NCI-H510A (cell line): ENCODE data around the gene PRODH2.

ENCODE experiments used
- DNase-seq: peaks from one replicate; lab custom pipeline; 2025; lab: John Stamatoyannopoulos, UW

Gene PRODH2, protein sequence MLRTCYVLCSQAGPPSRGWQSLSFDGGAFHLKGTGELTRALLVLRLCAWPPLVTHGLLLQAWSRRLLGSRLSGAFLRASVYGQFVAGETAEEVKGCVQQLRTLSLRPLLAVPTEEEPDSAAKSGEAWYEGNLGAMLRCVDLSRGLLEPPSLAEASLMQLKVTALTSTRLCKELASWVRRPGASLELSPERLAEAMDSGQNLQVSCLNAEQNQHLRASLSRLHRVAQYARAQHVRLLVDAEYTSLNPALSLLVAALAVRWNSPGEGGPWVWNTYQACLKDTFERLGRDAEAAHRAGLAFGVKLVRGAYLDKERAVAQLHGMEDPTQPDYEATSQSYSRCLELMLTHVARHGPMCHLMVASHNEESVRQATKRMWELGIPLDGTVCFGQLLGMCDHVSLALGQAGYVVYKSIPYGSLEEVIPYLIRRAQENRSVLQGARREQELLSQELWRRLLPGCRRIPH

DNA sequence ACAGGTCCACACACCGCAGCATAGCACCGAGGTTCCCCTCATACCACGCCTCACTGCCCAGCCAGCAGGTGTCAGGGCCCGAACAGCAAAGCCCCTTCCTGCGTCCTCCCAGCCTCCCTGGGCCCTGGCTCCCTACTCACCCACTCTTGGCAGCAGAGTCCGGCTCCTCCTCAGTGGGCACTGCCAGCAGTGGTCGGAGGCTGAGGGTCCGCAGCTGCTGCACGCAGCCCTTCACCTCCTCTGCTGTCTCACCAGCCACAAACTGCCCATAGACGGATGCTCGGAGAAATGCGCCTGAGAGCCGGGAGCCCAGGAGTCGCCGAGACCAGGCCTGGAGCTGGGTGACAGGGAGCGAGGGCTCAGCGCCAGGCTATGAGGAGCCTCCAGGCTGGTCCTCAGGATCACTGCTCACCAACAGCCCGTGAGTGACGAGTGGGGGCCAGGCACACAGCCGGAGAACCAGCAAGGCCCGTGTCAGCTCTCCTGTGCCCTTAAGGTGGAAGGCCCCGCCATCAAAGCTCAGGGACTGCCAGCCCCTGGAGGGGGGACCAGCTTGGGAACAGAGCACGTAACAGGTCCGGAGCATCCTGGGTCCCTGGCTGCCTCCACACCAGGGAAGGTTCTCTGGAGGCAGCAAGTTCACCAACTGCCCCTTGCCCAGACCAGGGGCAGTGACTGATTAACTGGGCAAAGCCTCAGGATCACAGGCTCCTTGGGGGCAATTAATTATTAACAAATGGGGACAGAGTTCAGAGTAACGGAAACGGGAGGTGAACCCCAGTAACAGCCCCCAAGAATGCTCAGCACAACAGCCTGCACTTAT lies at the start of gene PRODH2:
Gene PRODH2 (minus strand): TSS at position 626 of the 823 bp plus-strand sequence. CDS start 40 bp downstream, at position 586.
- no peak for DNase-seq

- no peak for DNase-seq
Observed at GRCh38 chr19:35861640-35862160, 49.1 kb upstream of the PRODH2 start.

DNA sequence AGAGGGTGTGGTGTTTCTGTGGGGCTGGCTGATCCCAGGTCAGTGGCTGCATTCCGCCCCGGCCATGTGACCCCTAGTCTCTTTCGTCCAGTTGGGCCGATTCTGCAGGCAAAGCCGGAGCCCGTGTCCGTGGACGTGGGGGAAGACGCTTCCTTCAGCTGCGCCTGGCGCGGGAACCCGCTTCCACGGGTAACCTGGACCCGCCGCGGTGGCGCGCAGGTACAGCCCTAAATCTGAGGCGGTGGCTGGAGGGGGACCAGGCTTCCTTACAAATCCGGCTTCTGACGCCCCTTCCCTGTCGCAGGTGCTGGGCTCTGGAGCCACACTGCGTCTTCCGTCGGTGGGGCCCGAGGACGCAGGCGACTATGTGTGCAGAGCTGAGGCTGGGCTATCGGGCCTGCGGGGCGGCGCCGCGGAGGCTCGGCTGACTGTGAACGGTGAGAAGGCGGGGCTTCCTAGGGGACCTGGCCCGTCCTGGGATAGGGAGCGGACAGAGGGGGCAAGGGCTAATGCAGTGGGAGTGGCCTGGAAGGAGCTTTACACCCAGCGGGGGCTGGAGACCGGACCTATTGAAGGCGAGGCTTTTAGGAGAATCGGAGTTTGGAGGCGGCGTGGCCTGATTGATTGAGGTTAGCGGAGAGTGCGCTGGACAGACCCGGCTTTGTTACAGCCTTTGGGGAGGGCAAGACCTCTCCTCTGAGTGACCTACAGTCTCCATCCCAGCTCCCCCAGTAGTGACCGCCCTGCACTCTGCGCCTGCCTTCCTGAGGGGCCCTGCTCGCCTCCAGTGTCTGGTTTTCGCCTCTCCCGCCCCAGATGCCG lies 48.4 kb upstream of the PRODH2 start:
- no peak for DNase-seq

- no peak for DNase-seq
Observed at GRCh38 chr19:35860436-35860817, 47.8 kb upstream of the PRODH2 start.

- no peak for DNase-seq
Observed at GRCh38 chr19:35859414-35859813, 46.8 kb upstream of the PRODH2 start.

DNA sequence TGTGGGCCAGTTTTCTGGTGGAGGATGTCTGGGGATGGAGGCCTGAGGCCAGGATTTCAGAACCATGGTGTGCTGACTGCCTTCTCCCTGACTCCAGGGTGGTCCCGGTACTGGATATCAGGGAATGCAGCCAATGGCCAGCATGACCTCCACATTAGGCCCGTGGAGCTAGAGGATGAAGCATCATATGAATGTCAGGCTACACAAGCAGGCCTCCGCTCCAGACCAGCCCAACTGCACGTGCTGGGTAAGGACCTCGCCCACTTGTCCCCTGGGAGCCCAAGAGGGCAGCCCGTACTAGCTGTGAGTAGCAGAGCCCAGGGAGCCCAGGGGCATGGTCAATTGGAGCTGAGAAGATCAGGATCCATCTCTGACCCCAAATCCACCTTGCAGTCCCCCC lies 45.7 kb upstream of the PRODH2 start:
- DNase-seq = no peak

GRCh38 chr19:35856546-35857149 lies 44.0 kb upstream of the PRODH2 start, which contains the start of gene KIRREL2:
Gene KIRREL2 (plus strand): TSS chr19:35856911. CDS start chr19:35857120, 209 bp downstream.
- DNase-seq = no peak

GRCh38 chr19:35853038-35853756 lies 40.6 kb upstream of the PRODH2 start:
- DNase-seq = no peak

GRCh38 chr19:35852029-35852780 lies 39.6 kb upstream of the PRODH2 start, which contains the start of gene NPHS1:
Gene NPHS1 (minus strand): TSS chr19:35852504. CDS start chr19:35851837, 667 bp downstream.
- no peak for DNase-seq

DNA sequence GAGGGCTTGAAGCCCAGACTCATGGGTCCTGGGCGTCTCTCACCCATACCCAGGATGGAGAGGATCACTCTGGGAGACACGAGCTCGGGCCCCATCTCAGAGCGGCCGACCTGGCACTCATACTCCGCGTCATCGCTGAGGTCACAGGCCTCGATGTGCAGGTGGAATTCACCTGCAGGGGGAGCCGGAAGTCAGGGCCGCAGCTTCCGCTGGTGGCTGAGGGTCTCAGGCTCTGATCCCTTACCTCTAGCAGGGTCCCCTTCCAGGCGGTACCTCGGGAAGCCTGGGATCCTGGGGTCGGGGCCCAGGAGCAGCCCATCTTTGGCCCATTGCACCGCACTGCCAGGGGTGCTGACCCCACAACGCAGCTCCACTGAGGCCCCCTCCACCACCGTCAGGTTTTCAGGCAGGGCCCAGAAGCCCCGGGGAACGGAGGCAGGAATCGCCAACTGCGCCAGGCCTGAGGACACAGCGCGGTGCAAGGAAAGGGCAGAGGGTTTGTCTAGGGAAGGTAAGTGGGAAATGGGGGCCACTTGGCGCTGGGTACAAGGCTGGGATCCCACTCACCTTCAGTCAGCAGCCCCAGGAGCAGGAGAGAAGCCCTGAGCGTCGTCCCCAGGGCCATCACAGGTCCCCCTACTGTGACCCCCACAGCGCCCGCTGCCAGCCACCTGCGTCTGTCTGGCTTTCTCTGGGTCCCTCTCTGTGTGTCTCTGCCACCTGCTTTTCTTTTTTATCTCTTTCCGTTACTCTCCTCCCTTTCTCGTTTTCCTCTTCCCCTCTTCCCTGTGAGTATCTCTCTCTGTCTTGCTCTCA lies 38.8 kb upstream of the PRODH2 start:
- DNase-seq = no peak

GRCh38 chr19:35848919-35849505 lies 36.4 kb upstream of the PRODH2 start:
- DNase-seq = no peak

GRCh38 chr19:35848486-35848885 lies 35.8 kb upstream of the PRODH2 start:
- DNase-seq = no peak

GRCh38 chr19:35847911-35848310 lies 35.3 kb upstream of the PRODH2 start:
- no peak for DNase-seq

DNA sequence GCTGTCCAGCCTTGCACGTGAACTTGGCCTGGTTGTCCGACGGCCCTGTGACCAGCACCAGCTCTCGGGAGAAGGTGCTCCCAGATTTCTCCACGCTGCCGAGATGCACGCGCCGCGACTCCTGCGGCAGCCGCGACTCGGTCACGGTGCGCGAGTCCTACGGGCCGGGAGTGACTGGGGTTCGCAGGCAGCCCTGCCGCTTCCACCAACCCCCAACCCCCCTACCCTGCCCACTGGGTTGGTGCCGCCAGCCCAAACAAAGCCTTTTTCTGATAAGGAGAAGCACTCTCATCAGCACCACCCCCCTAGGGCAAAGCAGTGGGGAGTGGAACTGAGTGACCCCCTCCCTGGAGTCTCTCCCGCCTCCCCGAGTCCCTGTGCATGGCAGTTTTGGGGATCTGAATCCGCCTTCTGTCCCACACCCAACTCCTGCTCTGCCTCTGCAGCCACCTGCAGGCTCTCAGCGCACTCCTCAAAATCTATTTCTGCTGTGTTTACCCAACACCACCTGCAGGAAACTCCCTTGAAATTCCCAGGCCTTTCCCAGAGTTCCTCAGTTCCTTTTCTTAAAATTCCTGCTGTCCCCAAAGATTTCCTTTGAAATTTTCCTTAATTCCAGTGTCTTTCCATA lies 33.5 kb upstream of the PRODH2 start:
- DNase-seq = no peak

- DNase-seq = no peak
Observed at GRCh38 chr19:35845215-35846037, 32.8 kb upstream of the PRODH2 start.

DNA sequence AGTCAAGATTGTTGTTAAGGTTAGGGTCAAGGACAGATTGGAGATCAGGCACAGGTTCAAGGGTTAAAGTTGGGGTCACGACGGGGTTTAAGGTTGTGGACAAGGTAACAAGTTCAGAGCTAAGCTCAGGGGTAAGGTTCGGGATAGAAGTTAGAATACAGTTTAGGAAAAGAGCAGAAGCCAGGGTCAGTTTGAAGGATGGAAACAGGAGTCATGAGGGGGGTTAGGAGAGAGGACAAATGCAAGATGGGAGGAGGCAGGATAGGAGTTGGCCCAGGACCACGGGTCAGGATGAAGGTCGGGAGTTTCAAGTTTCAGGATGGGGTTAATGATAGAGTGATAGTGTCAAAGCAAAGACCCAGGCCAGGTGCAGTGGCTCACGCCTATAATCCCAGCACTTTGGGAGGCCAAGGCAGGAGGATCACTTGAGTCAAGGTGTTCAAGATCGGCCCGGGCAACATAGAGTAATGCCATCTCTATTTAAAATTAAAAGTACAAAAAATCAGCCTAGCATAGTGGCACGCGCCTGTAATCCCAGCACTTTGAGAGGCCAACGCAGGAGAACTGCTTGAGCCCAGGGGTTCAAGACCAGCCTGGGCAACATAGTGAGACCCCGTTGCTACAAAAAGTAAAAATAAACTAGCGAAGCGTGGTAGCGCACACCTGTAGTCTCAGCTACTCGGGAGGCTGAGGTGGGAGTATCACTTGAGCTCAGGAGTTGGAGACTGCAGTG lies 32.0 kb upstream of the PRODH2 start:
- no peak for DNase-seq
